C4-2B (cell line): ENCODE measurements around the gene EXOG.

Source experiments
- ZFX ChIP-seq: fragments of 450-650 bp; IDR thresholded peaks from 2 replicates; pipeline ENCODE4 v1.6.1; 2017
- TF ChIP-seq, protein P1 (sequence below): fragments of 450-650 bp; conservative IDR thresholded peaks from 2 replicates; pipeline ENCODE4 v1.5.1; 2017; ENCODE audit warnings: mild to moderate bottlenecking

DNA sequence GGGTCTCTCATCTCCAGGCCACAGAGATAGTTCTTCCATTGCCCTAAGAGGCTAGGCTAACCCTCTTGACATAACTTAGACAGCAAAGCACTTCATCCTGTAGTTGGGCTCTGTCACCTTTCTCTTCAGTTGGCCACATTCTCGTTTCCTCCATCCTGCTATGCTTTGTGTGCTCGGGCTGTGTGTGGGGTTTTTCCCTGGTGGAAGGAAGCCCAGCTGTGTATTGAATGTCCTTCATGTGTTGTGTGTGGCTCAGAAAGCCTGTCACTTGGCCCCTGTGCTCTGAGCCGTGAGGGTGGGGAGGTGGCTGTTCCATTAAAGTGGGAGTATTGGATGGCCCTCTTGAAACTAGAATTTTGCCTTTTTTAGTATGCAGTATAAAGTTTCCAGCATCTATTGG, 8.8 kb upstream of the EXOG start:
- TF ChIP-seq, protein P1, sequence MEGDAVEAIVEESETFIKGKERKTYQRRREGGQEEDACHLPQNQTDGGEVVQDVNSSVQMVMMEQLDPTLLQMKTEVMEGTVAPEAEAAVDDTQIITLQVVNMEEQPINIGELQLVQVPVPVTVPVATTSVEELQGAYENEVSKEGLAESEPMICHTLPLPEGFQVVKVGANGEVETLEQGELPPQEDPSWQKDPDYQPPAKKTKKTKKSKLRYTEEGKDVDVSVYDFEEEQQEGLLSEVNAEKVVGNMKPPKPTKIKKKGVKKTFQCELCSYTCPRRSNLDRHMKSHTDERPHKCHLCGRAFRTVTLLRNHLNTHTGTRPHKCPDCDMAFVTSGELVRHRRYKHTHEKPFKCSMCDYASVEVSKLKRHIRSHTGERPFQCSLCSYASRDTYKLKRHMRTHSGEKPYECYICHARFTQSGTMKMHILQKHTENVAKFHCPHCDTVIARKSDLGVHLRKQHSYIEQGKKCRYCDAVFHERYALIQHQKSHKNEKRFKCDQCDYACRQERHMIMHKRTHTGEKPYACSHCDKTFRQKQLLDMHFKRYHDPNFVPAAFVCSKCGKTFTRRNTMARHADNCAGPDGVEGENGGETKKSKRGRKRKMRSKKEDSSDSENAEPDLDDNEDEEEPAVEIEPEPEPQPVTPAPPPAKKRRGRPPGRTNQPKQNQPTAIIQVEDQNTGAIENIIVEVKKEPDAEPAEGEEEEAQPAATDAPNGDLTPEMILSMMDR = no peak
- TF ChIP-seq ZFX = no peak
